Measurements from ENCODE around the gene ACTRT3.

DNA sequence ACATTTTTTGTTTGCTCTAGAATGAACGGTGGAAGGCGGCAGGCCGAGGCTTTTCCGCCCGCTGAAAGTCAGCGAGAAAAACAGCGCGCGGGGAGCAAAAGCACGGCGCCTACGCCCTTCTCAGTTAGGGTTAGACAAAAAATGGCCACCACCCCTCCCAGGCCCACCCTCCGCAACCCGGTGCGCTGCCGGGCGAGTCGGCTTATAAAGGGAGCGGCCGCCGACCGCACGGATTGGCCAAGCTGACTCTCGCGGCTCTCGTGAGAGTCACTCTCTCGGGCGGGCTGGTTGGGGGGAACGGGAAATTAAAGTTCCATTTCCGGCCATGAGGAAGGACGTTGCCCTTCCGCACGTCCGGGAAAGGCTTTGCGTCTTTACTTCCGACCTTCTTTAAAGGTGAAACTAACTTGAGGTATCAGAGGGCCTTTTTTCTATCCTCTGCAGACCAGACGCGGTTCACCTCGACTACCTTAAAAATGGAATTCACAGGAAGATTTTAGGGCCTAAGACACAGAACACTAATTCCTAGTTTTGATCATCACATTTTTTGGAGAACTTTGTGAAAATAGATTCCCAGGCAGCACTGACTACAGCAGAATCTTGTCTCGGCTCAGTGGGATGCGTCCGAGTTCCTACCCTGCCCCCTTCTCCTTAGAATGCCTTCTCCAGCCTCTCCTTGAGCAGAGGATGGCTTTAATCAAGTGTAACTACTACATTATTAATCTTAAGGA lies 4.3 kb downstream of the ACTRT3 start, which contains the start of gene TERC:
- TF ChIP-seq CTCF (IDR thresholded peaks at IDR 0.05; ENCODE audit: insufficient read depth, low read depth, low read length) = no peak
- no peak for TF ChIP-seq EZH2 (IDR thresholded peaks at IDR 0.05; ENCODE audit: insufficient read depth, low read length)
